H1 (cell line): Measurements from ENCODE around the gene SPATA25. TPM values are rescaled to one million over a fixed set of nuclear protein-coding genes. Genes with fewer than 3 reads are reported as not detected.

ENCODE experiments used
- CTCF ChIA-PET: fragments of 300-600 bp; sonication (Branson Sonifier 250); formaldehyde crosslinking; loops from one replicate; lab custom pipeline; 2021; ENCODE audit not compliant: partially characterized antibody; lab: Charles Lee
- POLR2A ChIA-PET: fragments of 300-600 bp; sonication (Branson Sonifier 250); formaldehyde crosslinking; loops from one replicate; lab custom pipeline; 2021; ENCODE audit warnings: inconsistent platforms; ENCODE audit not compliant: partially characterized antibody; lab: Charles Lee
- DNase-seq, 2 experiments: peaks; one replicate each; pipeline versions ENCODE4 v3.0.0 to v3.0.0-alpha.2; 2010 to 2022; ENCODE audit warnings: low spot score in 2 of 2, low read depth in 1 of 2, mixed read lengths in 1 of 2
- FAIRE-seq: peaks from 2 replicates; lab custom pipeline; 2011; peaks lifted over from hg19 to GRCh38; lab: Jason Lieb, UNC
- H2AFZ ChIP-seq: 2 replicates; pipeline ENCODE4 v1.8.1; 2012; ENCODE audit warnings: low read length, inconsistent platforms
- H2AK5ac ChIP-seq: 2 replicates; pipeline ENCODE4 v1.6.1; 2013; ENCODE audit warnings: low read depth, low read length
- H2BK120ac ChIP-seq: replicated peaks from 2 replicates; pipeline ENCODE3; 2013; ENCODE audit warnings: low read depth, low read length, inconsistent platforms
- H2BK12ac ChIP-seq: 2 replicates; pipeline ENCODE4 v1.6.1; 2013; ENCODE audit warnings: low read depth, low read length
- H2BK15ac ChIP-seq: 2 replicates; pipeline ENCODE4 v1.6.1; 2013; ENCODE audit warnings: low read length
- H2BK20ac ChIP-seq: 2 replicates; pipeline ENCODE4 v1.6.1; 2013; ENCODE audit warnings: low read length
- H2BK5ac ChIP-seq: 2 replicates; pipeline ENCODE4 v1.6.1; 2013; ENCODE audit warnings: low read depth, low read length
- H3K14ac ChIP-seq: 2 replicates; pipeline ENCODE4 v1.6.1; 2013; ENCODE audit warnings: inconsistent platforms; ENCODE audit not compliant: insufficient read length
- H3K18ac ChIP-seq: 2 replicates; pipeline ENCODE4 v1.6.1; 2013; ENCODE audit warnings: low read length; ENCODE audit errors: extremely low read depth
- H3K23ac ChIP-seq: 2 replicates; pipeline ENCODE4 v1.6.1; 2013; ENCODE audit warnings: inconsistent platforms; ENCODE audit not compliant: insufficient read length
- H3K23me2 ChIP-seq: 2 replicates; pipeline ENCODE4 v1.6.1; 2013; ENCODE audit warnings: low read depth, low read length
- H3K27ac ChIP-seq: 2 replicates; pipeline ENCODE4 v1.6.1; 2011; ENCODE audit warnings: low read depth, low read length, inconsistent platforms
- H3K27me3 ChIP-seq, 4 experiments: replicated peaks in 1 of 4; 1 replicate in 1 of 4; 2 replicates in 3 of 4; pipeline versions ENCODE4 v1.6.1 to v1.8.1; 2011 to 2013; ENCODE audit warnings: low read length in 3 of 4, mild to moderate bottlenecking in 3 of 4, inconsistent platforms in 2 of 4, mixed read lengths in 2 of 4, moderate library complexity in 1 of 4; ENCODE audit not compliant: control insufficient read depth in 3 of 4, insufficient read depth in 3 of 4; ENCODE audit errors: extremely low read depth in 1 of 4
- H3K36me3 ChIP-seq, 4 experiments: 2 replicates each; pipeline versions ENCODE4 v1.6.1 to v1.8.1; 2011 to 2013; ENCODE audit warnings: mild to moderate bottlenecking in 4 of 4, low read length in 3 of 4, moderate library complexity in 2 of 4, control low read depth in 1 of 4, inconsistent platforms in 1 of 4; ENCODE audit not compliant: insufficient read depth in 4 of 4, control insufficient read depth in 2 of 4
- H3K4ac ChIP-seq: replicated peaks from 2 replicates; pipeline ENCODE3; 2013; ENCODE audit warnings: low read length, low read depth, mixed read lengths, inconsistent platforms; ENCODE audit not compliant: insufficient read length
- H3K4me1 ChIP-seq, 4 experiments: replicated peaks in 1 of 4; 1 replicate in 1 of 4; 2 replicates in 3 of 4; pipeline versions ENCODE4 v1.6.1 to v1.8.1; 2011 to 2013; ENCODE audit warnings: low read length in 3 of 4, inconsistent platforms in 2 of 4, mixed read lengths in 1 of 4; ENCODE audit not compliant: insufficient read depth in 4 of 4, control insufficient read depth in 3 of 4
- H3K4me2 ChIP-seq, 2 experiments: 2 replicates each; pipeline versions ENCODE4 v1.6.1 to v1.8.1; 2011 to 2013; ENCODE audit warnings: low read depth in 2 of 2, low read length in 2 of 2, control low read depth in 1 of 2, inconsistent platforms in 1 of 2, mild to moderate bottlenecking in 1 of 2; ENCODE audit not compliant: insufficient read depth in 1 of 2
- H3K4me3 ChIP-seq, 4 experiments: fragments of 200-600, 300-600 bp in 1 of 4; sonication (generic), shearing (Covaris generic), sonication (Bioruptor Twin) in 1 of 4; 2 replicates each; pipeline versions ENCODE4 v1.5.1 to v1.8.1; 2011 to 2016; ENCODE audit warnings: low read length in 4 of 4, low read depth in 3 of 4, control low read depth in 2 of 4, inconsistent platforms in 2 of 4, mild to moderate bottlenecking in 2 of 4, mixed read lengths in 1 of 4, moderate library complexity in 1 of 4; ENCODE audit not compliant: insufficient read depth in 2 of 4; ENCODE audit errors: extremely low read depth in 1 of 4
- H3K56ac ChIP-seq: replicated peaks from 2 replicates; pipeline ENCODE3; 2013; ENCODE audit warnings: low read depth, mild to moderate bottlenecking, mixed read lengths, low read length, inconsistent platforms; ENCODE audit not compliant: insufficient read length
- H3K79me1 ChIP-seq: 2 replicates; pipeline ENCODE4 v1.6.1; 2013; ENCODE audit warnings: low read depth, low read length, control low read depth
- H3K79me2 ChIP-seq, 2 experiments: 2 replicates each; pipeline versions ENCODE4 v1.6.1 to v1.8.1; 2012 to 2013; ENCODE audit warnings: low read length in 2 of 2, mild to moderate bottlenecking in 2 of 2, inconsistent platforms in 1 of 2; ENCODE audit not compliant: insufficient read depth in 2 of 2, control insufficient read depth in 1 of 2
- H3K9ac ChIP-seq, 4 experiments: replicated peaks in 1 of 4; 1 replicate in 1 of 4; 2 replicates in 3 of 4; pipeline versions ENCODE4 v1.6.1 to v1.8.1; 2011 to 2013; ENCODE audit warnings: low read depth in 3 of 4, low read length in 3 of 4, control low read depth in 2 of 4, mild to moderate bottlenecking in 2 of 4, moderate library complexity in 2 of 4, inconsistent platforms in 1 of 4; ENCODE audit errors: extremely low read depth in 1 of 4
- H3K9me3 ChIP-seq, 2 experiments: 2 replicates each; pipeline versions ENCODE4 v1.6.1 to v1.8.1; 2012 to 2013; ENCODE audit warnings: mild to moderate bottlenecking in 2 of 2, moderate library complexity in 2 of 2, control low read depth in 1 of 2, inconsistent platforms in 1 of 2, low read depth in 1 of 2, low read length in 1 of 2, mixed read lengths in 1 of 2; ENCODE audit not compliant: insufficient read depth in 2 of 2
- H4K20me1 ChIP-seq, 2 experiments: replicated peaks in 1 of 2; 2 replicates each; pipeline versions ENCODE3 to v1.8.1; 2011 to 2013; ENCODE audit warnings: inconsistent platforms in 2 of 2, low read length in 2 of 2, mild to moderate bottlenecking in 1 of 2; ENCODE audit not compliant: insufficient read depth in 2 of 2, control insufficient read depth in 1 of 2
- H4K5ac ChIP-seq: 2 replicates; pipeline ENCODE4 v1.6.1; 2013; ENCODE audit warnings: low read length, low read depth, mixed read lengths, inconsistent platforms; ENCODE audit not compliant: insufficient read length
- H4K8ac ChIP-seq: 2 replicates; pipeline ENCODE4 v1.8.0; 2013; ENCODE audit warnings: mild to moderate bottlenecking, moderate library complexity, low read length, inconsistent platforms; ENCODE audit not compliant: insufficient read depth; ENCODE audit errors: extremely low read depth
- H4K91ac ChIP-seq: replicated peaks from 2 replicates; pipeline ENCODE3; 2013; ENCODE audit warnings: low read length, mixed read lengths, inconsistent platforms; ENCODE audit not compliant: insufficient read length
- CREB1 ChIP-seq: IDR thresholded peaks from 2 replicates; pipeline ENCODE4 v1.6.1; 2012; ENCODE audit warnings: inconsistent platforms
- GABPA ChIP-seq: IDR thresholded peaks from 2 replicates; pipeline ENCODE4 v1.6.1; 2011; ENCODE audit warnings: mild to moderate bottlenecking, low read length, moderate library complexity, borderline replicate concordance; ENCODE audit not compliant: insufficient read depth
- NRF1 ChIP-seq: IDR thresholded peaks from 2 replicates; pipeline ENCODE4 v1.6.1; 2011; ENCODE audit warnings: mild to moderate bottlenecking, low read depth, low read length, improper control_type of control experiment
- TAF1 ChIP-seq: IDR thresholded peaks from 2 replicates; pipeline ENCODE4 v1.6.1; 2011; ENCODE audit warnings: mild to moderate bottlenecking, low read depth, low read length
- WGBS, 2 experiments: shearing (Covaris generic) in 1 of 2; methylation state at CpG; one replicate each; pipeline versions ENCODE4 v1.1.6 to v1.1.7; 2013 to 2015; ENCODE audit warnings: low lambda C conversion rate in 2 of 2, mixed read lengths in 2 of 2, inconsistent platforms in 1 of 2, low coverage in 1 of 2, missing lambda C conversion rate in 1 of 2; ENCODE audit not compliant: insufficient replicate concordance in 2 of 2, insufficient coverage in 1 of 2, insufficient read length in 1 of 2; ENCODE audit errors: extremely low coverage in 1 of 2, missing lambda C conversion rate in 1 of 2; 5-methylcytosine and 5-hydroxymethylcytosine counted together
- polyA plus RNA-seq, 7 experiments: library from polyadenylated mRNA; depleted of rRNA in 3 of 7; stranded (reverse) in 5 of 7; unstranded in 2 of 7; fragments of >200 nt in 5 of 7; fragments of 200-250 nt in 2 of 7; gene quantifications; 1 replicate in 5 of 7; 2 replicates in 1 of 7; 4 replicates in 1 of 7; pipeline versions ENCODE4 v1.2.1 to v1.2.3, GENCODE V29; 2011 to 2013; ENCODE audit warnings: missing spikeins in 2 of 7, mixed read lengths in 2 of 7
- total RNA-seq: library from RNA; stranded (reverse); fragmentation: NEBNext Ultra II Directional; extraction: Animal tissue kit (Norgen Biotek cat#: 25700); gene quantifications from 2 replicates; pipeline ENCODE4 v1.2.1, GENCODE V29; 2021

Gene SPATA25
- total and polyA plus RNA-seq, 2 of the 8 experiments (the other 6 are each of a cell fraction or from before 2014, with no cell fraction given) = 2.0 to 3.0 TPM

DNA sequence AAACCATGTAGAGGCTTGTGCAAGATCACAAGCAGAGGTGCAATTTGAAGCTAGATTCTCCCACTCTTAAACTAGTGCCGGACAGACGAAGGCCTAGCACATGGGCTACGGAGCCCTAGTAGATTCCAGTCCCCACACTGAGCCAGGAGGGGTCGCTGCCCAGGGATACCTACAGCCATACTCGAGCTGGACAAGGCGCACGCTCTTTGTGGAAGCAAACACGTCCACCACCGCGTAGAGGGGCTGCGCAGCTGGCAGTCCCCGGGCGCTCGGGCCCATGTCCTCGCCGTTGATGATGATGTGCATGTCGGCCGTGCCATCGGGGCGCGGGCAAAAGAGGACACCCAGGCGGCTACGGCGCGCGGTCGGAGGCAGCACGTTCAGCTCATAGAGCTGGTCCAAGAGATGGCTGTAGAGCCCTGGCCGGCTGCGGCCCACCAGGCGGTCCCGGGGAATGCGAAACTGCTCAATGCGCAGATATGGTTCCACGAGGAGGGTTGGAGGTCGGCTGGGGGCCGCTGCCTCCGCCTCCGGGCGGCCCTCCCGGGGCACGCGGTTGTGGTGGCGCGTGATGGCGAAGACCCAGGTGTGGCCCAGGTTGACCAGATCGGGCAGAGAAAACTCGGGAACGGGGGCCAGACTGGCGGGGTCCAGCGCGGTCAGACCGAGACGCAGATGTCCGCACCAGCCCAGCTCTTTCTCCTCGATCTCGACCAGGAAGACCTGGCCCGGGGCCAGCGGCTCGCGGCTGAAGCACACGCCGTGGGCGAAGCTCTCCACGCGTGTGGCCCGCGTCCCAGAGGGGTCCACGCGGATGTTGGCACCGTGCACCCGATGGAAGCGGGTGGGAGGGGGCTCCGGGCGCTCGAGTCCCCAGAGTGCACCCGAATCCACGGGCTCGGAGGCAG is 2.9 kb upstream of the SPATA25 start:
- no peaks in the 10 kb centered on the region for H3K9me3 ChIP-seq
- H3K27me3 ChIP-seq = no peaks in the 10 kb centered on the region
- peak overlapping the region; percentile 83 for H3K18ac ChIP-seq
- peaks cover 0 to 8% of the 10 kb centered on the region in 2 experiments for H4K20me1 ChIP-seq
- no peak overlapping the region for H3K23ac ChIP-seq
- peaks cover 15% of the 10 kb centered on the region; the same call in 1 of the 2 replicates for H3K23me2 ChIP-seq
- peak; percentile 43 to 89 for DNase-seq
- H2AFZ ChIP-seq = no peak overlapping the region; the same call in 1 of the 2 replicates
- H3K79me1 ChIP-seq = peaks cover 3% of the 10 kb centered on the region; the same call in 1 of the 2 replicates
- FAIRE-seq = no peak
- peak overlapping the region; percentile 97 for H4K8ac ChIP-seq
- H3K4me2 ChIP-seq = peak overlapping the region; percentile 72 to 95
- WGBS, 2 experiments = 5% methylated on average over 74 of the region's 79 CpGs; no CpG with 5 or more reads in 1 of the 2 experiments
- no peak overlapping the region for H2BK15ac ChIP-seq
- H2BK12ac ChIP-seq = peak overlapping the region; percentile 68; the same call in 1 of the 2 replicates
- H3K36me3 ChIP-seq = peaks cover 3 to 10% (median 7%) of the 10 kb centered on the region in 4 experiments; a peak in 7 of 8 replicates
- no peak overlapping the region for H2BK20ac ChIP-seq
- peaks cover 0 to 7% of the 10 kb centered on the region in 2 experiments; a peak in 1 of 4 replicates for H3K79me2 ChIP-seq
- peak overlapping the region; percentile 74 for H4K91ac ChIP-seq
- peak overlapping the region; percentile 42 for H3K56ac ChIP-seq
- H3K14ac ChIP-seq = no peak overlapping the region
- peak overlapping the region; percentile 47 to 71 (median 67); a peak in 6 of 7 replicates for H3K9ac ChIP-seq
- peak overlapping the region; percentile 70 for H4K5ac ChIP-seq
- POLR2A ChIA-PET = interaction anchor here (0.7 to 11.2 kb wide), 32 partner anchors 8 to 91 kb away, joined by 3 to 172 read pairs (median 6); partner anchors contain the start of genes ACOT8, PCIF1, PLTP and SNX21
- H3K4ac ChIP-seq = peak overlapping the region; percentile 94
- CTCF ChIA-PET = interaction anchor here (0.6 to 6.3 kb wide), 37 partner anchors 8 to 569 kb away, joined by 3 to 40 read pairs (median 5); partner anchors contain the start of genes ACOT8, PCIF1, SNX21 and ZSWIM1
- peak overlapping the region; percentile 43 for H2BK120ac ChIP-seq
- H2AK5ac ChIP-seq = no peak overlapping the region
- peak overlapping the region; percentile 52; the same call in 1 of the 2 replicates for H2BK5ac ChIP-seq
- H3K4me3 ChIP-seq = peak overlapping the region; percentile 55 to 79 (median 74)
- H3K4me1 ChIP-seq = peaks cover 0 to 10% (median 6%) of the 10 kb centered on the region in 4 experiments; a peak in 6 of 7 replicates
- peak overlapping the region; percentile 38; the same call in 1 of the 2 replicates for H3K27ac ChIP-seq
- TF ChIP-seq GABPA = no peak
- peak; percentile 63; the same call in 1 of the 2 replicates for TF ChIP-seq TAF1
- no peak for TF ChIP-seq NRF1
- peak; percentile 22; the same call in 1 of the 2 replicates for TF ChIP-seq CREB1
